Lung (tissue), 12 donors: Measurements from ENCODE around the gene CTNNBIP1. TPM values are rescaled to one million over a fixed set of nuclear protein-coding genes. Genes with fewer than 3 reads are reported as not detected.

Source experiments
- ATAC-seq: fragments of 200-7000 bp; cut with Tn5 transposase; one replicate; pipeline ENCODE4 v1.9.1; 2020; ENCODE audit warnings: moderate number of reproducible peaks; ENCODE audit not compliant: insufficient read depth, low FRiP score
- DNase-seq, 3 donors: peaks; one replicate each; pipeline ENCODE4 v3.0.0-alpha.2; 2013 to 2017
- H3K27ac ChIP-seq, 2 donors: one replicate each; pipeline ENCODE4 v1.5.1; 2013; ENCODE audit warnings: mild to moderate bottlenecking in 2 of 2, moderate library complexity in 2 of 2, control low read depth in 1 of 2, inconsistent platforms in 1 of 2, low read depth in 1 of 2, low read length in 1 of 2
- H3K27me3 ChIP-seq, 3 donors: one replicate each; pipeline ENCODE4 v1.5.1; 2013; ENCODE audit warnings: low read length in 2 of 3; ENCODE audit not compliant: control insufficient read depth in 3 of 3, insufficient read depth in 3 of 3
- H3K36me3 ChIP-seq, 4 donors: one replicate each; pipeline ENCODE4 v1.5.1; 2013; ENCODE audit warnings: low read length in 4 of 4, mild to moderate bottlenecking in 1 of 4, moderate library complexity in 1 of 4; ENCODE audit not compliant: control insufficient read depth in 4 of 4, insufficient read depth in 4 of 4
- H3K4me1 ChIP-seq, 5 donors: one replicate each; pipeline ENCODE4 v1.5.1; 2013; ENCODE audit warnings: low read length in 5 of 5, mild to moderate bottlenecking in 2 of 5, moderate library complexity in 1 of 5; ENCODE audit not compliant: control insufficient read depth in 5 of 5, insufficient read depth in 5 of 5
- H3K4me3 ChIP-seq: one replicate; pipeline ENCODE4 v1.5.1; 2013; ENCODE audit warnings: mild to moderate bottlenecking, control low read depth, moderate library complexity
- H3K9ac ChIP-seq, 2 donors: one replicate each; pipeline ENCODE4 v1.5.1; 2013; ENCODE audit warnings: low read length in 2 of 2, control low read depth in 1 of 2; ENCODE audit not compliant: insufficient read depth in 1 of 2
- H3K9me3 ChIP-seq, 4 donors: one replicate each; pipeline ENCODE4 v1.5.1; 2013; ENCODE audit warnings: low read length in 3 of 4, mild to moderate bottlenecking in 1 of 4, moderate library complexity in 1 of 4; ENCODE audit not compliant: control insufficient read depth in 4 of 4, insufficient read depth in 3 of 4
- CTCF ChIP-seq: IDR thresholded peaks from 2 replicates; pipeline ENCODE4 v1.5.1; 2012; ENCODE audit warnings: mild to moderate bottlenecking; ENCODE audit errors: control extremely low read depth, extremely low read depth
- WGBS, 2 donors: extraction: QIAGEN DNeasy Blood & Tissue Kit; methylation state at CpG; one replicate each; pipeline ENCODE4 v1.1.7; 2013; 5-methylcytosine and 5-hydroxymethylcytosine counted together
- polyA plus RNA-seq, 2 donors: library from polyadenylated mRNA; stranded (reverse); fragments of 200-250 nt; gene quantifications; one replicate each; pipeline ENCODE4 v1.2.1, GENCODE V29; 2013
- total RNA-seq, 2 donors: library from RNA; depleted of rRNA in 1 of 2; stranded (reverse); fragments of >200 nt in 1 of 2; gene quantifications; one replicate each; pipeline ENCODE4 v1.2.1, GENCODE V29; 2014 to 2021
- donor health status: control.
- donor health status: control.
- donor health status: Bipolar disorder and iron deficiency.
- donor health status: healthy.
- donor health status: DM: yes; HTN: yes; CAD: no.

CTNNBIP1 gene
- total and polyA plus RNA-seq, 4 donors, result 31.2 to 57.1 (median 32.2) TPM

GRCh38 chr1:9801909-9802308 is 108.2 kb downstream of the CTNNBIP1 start:
- Histone ChIP-seq H3K4me1 (peaks cover 4 to 11% (median 7%) of the 10 kb centered on the region in 5 donors), H3K36me3 (no peaks in the 10 kb centered on the region), H3K4me3 (no peak overlapping the region), H3K9me3 (no peaks in the 10 kb centered on the region), H3K9ac (no peak overlapping the region), H3K27ac (no peak overlapping the region), H3K27me3 (no peaks in the 10 kb centered on the region)
- ATAC-seq (no peak), DNase-seq (no peak)
- no peak for TF ChIP-seq CTCF
- 96 to 100% methylated on average over 1 of the region's 1 CpG for WGBS, 2 donors

Other genes with a start within 250 kb of the CTNNBIP1 start
- gene CLSTN1, start 86.3 kb downstream of the CTNNBIP1 start, total RNA-seq, result 10 to 100 TPM; 85.7 to 88.0 TPM
- 10 to 100 TPM; 37.1 to 37.9 TPM for gene CLSTN1, start 86.3 kb downstream of the CTNNBIP1 start, polyA plus RNA-seq
- 10 to 100 TPM; 23.8 to 54.6 TPM for gene LZIC, start 33.1 kb upstream of the CTNNBIP1 start, total RNA-seq
- gene LZIC, start 33.1 kb upstream of the CTNNBIP1 start, polyA plus RNA-seq, result 10 to 100 TPM; 10.8 to 16.6 TPM
- 1 to 10 TPM; 7.9 to 8.6 TPM for gene NMNAT1, start 33.2 kb upstream of the CTNNBIP1 start, total RNA-seq
- 1 to 10 TPM; 4.1 to 5.7 TPM for gene NMNAT1, start 33.2 kb upstream of the CTNNBIP1 start, polyA plus RNA-seq
- gene RBP7, start 87.0 kb upstream of the CTNNBIP1 start, total RNA-seq, result 1 to 10 TPM; 2.1 to 5.7 TPM
- gene RBP7, start 87.0 kb upstream of the CTNNBIP1 start, polyA plus RNA-seq, result 1 to 10 TPM; 9.7 to 9.8 TPM
- 10 to 100 TPM; 37.0 to 51.0 TPM for gene UBE4B, start 122.7 kb upstream of the CTNNBIP1 start, total RNA-seq
- gene UBE4B, start 122.7 kb upstream of the CTNNBIP1 start, polyA plus RNA-seq, result 10 to 100 TPM in 1 of 2 donors, 1 to 10 TPM in 1; 9.9 to 19.4 TPM